ENCODE measurements around the gene FCHO2.

FCHO2 gene

DNA sequence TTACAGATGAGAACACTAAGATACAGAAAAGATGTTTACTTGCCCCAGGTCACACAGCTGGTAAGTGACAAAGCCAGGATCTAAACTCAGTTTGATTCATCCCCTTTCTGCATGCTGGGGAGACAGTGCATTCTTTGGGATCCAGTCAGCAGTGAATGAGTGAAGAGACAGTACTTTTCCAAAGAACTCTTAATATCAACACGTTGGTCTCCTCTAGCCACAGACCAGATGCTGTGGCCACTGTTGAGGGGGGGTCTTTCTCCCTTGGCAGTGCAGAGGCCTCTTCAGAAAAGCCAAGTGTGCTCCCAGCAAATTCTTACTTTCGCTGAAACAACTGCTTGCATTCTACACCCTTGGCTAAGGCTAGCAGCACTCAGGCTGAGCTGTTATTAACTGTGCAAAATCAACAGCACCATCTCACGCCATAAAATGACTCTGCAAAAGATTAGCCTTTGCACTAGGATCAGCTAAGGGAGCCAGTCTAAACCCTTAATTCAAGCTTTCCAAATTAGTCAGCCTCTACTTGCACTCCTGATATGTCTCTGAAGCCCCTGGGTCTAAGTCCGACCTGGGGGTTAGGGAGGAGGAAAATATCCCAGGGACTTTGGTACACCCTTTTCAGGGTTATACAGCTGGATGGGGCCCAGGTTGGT lies 159.7 kb downstream of the FCHO2 start:
- H3K4me3 ChIP-seq (replicated peaks; ENCODE audit: low read depth, low read length), result no peak overlapping the region
- DNase-seq (ENCODE audit: extremely low read depth, low read depth), result peak; percentile 85
- TF ChIP-seq, protein P1, sequence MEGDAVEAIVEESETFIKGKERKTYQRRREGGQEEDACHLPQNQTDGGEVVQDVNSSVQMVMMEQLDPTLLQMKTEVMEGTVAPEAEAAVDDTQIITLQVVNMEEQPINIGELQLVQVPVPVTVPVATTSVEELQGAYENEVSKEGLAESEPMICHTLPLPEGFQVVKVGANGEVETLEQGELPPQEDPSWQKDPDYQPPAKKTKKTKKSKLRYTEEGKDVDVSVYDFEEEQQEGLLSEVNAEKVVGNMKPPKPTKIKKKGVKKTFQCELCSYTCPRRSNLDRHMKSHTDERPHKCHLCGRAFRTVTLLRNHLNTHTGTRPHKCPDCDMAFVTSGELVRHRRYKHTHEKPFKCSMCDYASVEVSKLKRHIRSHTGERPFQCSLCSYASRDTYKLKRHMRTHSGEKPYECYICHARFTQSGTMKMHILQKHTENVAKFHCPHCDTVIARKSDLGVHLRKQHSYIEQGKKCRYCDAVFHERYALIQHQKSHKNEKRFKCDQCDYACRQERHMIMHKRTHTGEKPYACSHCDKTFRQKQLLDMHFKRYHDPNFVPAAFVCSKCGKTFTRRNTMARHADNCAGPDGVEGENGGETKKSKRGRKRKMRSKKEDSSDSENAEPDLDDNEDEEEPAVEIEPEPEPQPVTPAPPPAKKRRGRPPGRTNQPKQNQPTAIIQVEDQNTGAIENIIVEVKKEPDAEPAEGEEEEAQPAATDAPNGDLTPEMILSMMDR (IDR thresholded peaks at IDR 0.05; ENCODE audit: low read depth, low read length, missing control alignments), result no peak

DNA sequence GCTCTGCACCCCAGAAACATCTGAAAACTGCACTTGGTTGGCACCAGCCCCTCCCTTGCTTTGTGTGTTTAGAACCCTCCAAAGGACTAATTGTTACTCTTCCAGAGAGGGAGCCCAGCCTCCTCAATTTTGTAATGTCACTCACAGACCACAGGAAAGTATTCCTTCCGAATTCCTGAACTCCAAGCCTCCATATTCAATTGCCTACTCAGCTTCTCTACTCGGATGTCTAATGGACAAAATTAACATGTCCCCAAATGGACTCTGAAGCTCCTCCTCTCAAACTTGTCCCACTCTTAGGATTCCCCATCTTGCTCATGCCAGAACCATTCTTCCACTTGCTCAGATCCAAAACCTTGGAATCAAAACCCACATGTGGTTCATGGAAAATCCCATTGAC lies 160.7 kb downstream of the FCHO2 start:
- no peak overlapping the region for H3K4me3 ChIP-seq (replicated peaks; ENCODE audit: low read depth, low read length)
- TF ChIP-seq, protein P1 (IDR thresholded peaks at IDR 0.05; ENCODE audit: low read depth, low read length, missing control alignments), result no peak
- no peak for DNase-seq (ENCODE audit: extremely low read depth, low read depth)

DNA sequence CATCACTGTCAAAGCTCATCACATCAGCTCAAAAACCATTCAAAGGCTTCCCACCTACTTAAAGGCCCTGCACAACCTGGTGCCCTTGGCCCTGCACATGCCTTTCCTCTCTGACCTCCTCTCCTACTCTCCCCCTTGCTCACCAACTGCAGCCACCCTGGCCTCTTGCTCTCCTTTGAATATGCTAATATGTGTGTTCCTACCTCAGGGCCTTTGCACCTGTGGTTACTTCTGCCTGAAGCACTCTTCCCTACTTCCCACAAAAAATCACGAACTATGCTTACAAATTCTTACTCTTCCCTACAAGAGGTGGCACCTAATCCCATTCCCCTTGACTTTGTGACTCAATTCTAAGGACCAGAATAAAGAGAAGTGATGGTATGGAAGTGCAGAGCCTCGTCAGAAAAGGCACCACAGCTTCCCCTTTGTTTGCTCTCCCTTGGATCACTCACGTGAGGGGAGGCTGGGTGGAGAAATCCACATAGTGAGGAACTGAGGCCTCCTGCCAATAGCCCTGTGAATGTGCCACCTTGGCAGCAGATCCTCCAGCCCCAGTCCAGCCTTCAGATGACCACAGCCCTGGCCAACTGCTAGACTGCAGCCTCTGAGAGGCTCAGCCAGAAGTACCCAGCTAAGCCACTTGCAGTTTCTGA lies 161.4 kb downstream of the FCHO2 start:
- TF ChIP-seq, protein P1 (IDR thresholded peaks at IDR 0.05; ENCODE audit: low read depth, low read length, missing control alignments), result no peak

DNA sequence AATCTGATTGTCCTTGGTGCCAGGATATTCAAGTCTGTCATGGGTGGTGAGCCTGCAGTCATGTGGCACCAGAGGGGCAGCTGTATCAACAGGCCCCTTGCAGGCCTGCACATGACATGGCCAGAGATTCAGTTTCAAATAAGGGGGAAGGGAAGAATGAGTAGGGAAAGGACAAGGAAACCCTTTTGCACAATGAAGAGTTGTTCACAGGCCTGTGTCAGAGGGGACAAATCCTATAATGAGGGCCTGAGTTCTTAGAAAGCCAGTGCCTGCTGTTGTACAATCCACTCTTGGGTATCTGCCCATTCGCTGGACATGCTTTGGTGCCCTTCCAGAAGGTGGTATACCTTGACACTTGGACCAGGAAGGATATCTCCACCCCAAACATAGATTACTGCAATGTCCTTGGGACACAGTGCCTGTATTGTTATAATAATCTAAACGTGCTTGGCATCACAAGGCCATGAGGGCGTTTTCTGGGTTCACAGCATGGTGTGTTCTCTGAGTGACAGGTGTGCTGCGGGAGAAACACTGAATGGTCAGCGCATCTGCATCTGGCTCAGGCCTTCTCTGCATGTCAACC lies 162.6 kb downstream of the FCHO2 start:
- TF ChIP-seq, protein P1 (IDR thresholded peaks at IDR 0.05; ENCODE audit: low read depth, low read length, missing control alignments), result no peak
- DNase-seq (ENCODE audit: extremely low read depth, low read depth), result no peak
- no peak overlapping the region for H3K4me3 ChIP-seq (replicated peaks; ENCODE audit: low read depth, low read length)

More for the DNA sequence above, 161.4 kb downstream of the FCHO2 start:
- no peak for DNase-seq (ENCODE audit: extremely low read depth, low read depth)
- no peak overlapping the region for H3K4me3 ChIP-seq (replicated peaks; ENCODE audit: low read depth, low read length)

DNA sequence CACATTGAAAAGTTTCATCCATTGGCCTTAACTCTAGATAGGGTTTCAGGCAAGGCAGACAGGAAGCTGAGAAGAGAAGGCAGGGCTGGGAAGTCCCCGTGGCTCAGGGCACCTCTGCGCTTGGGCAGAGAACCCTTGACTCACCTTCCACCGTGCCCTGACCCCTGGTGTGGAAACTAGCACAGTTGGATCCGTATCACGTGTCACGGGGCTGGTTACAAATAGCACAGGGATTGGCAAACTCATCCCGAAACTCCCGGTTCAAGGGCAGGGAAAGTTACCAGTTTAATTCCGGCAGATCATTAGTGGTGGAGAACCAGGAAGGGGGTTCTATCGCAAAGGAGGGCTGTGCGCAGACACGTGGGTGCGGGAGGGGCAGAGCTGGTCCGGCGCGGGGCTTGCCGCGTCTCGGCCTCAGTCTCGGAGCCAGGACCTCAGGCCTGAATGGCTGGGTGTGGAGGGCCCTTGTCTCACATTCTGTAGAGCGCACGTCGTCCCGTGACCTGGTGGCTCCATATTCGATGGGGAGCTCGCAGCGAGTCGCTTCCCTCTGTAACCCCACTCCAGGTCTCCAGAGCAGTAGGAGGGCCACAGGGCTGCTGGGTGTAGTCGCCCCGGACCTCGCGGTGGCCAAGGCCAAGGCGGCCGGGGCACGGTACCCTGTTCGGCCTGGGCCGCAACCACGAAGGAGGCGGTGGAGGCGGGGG lies 163.8 kb downstream of the FCHO2 start:
- TF ChIP-seq, protein P1 (IDR thresholded peaks at IDR 0.05; ENCODE audit: low read depth, low read length, missing control alignments), result no peak
- peak overlapping the region; percentile 57 for H3K4me3 ChIP-seq (replicated peaks; ENCODE audit: low read depth, low read length)
- no peak for DNase-seq (ENCODE audit: extremely low read depth, low read depth)

DNA sequence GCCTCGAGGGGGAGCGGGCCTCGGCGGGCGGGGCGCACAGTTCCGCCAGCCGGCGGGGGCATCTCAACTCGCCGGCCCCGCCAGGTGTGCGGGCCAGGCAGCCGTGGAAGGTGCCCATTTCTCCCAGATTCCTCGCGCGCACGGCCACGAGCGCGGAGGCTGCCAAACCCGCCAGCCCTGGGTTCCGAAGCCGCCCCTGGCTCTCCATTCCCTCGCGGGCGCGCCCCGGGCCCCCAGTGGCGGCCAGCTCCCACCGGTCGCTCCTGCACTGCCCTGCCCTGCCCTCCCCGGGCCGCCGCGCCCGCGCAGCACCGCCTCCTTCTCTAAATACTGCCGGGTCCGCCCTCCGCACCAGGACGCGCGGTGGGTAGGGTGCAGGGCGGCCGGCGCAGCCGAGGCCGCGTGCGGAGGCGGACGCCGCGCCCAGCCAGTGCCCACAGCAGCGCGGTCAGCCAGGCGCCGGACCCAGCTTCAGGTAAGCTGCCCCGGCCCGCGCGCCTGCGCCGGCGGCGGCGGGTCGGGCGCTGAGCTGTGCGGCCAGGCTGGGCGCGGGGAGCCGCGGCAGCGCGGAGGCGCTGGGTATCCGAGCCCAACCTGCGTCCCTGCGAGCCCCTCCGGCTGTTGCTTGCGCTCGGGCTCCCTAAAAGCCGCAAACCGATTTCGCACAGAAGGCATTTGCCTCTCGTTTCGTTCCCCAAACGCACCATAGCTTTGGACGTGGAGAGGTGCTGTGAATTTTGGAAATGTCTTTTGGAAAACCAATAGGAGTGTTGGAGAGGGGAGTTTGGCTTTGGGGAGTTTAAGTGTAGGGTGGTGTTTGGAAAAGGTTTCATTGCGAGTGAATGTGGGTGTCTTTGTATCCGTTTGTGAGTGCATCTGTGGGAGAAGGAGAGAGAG lies 164.6 kb downstream of the FCHO2 start, which contains the start of gene TMEM171:
Gene TMEM171 (plus strand): TSS at position 354 of the 897 bp plus-strand sequence. CDS start 2,799 bp downstream, outside the sequence.
- no peak for DNase-seq (ENCODE audit: extremely low read depth, low read depth)
- peak within 1 kb of the TSS; percentile 57 for H3K4me3 ChIP-seq (replicated peaks; ENCODE audit: low read depth, low read length)
- TF ChIP-seq, protein P1 (IDR thresholded peaks at IDR 0.05; ENCODE audit: low read depth, low read length, missing control alignments), result no peak

Measured in HFF-Myc (cell line).